Adrenal gland (tissue), 12 donors: ENCODE results near the gene ATP8A2. TPM values are rescaled to one million over a fixed set of nuclear protein-coding genes. Genes with fewer than 3 reads are reported as not detected.

Source experiments
- DNase-seq, 7 donors: peaks; one replicate each; pipeline ENCODE4 v3.0.0-alpha.2; 2019 to 2020
- H3K27ac ChIP-seq, 5 donors: fragments of 200-600 bp; sonication (generic) in 4 of 5; 1 replicate in 3 of 5; 2 replicates in 2 of 5; pipeline versions ENCODE4 v1.5.1 to v1.8.0; 2016 to 2020; ENCODE audit warnings: mild to moderate bottlenecking in 1 of 5
- H3K27me3 ChIP-seq: fragments of 200-600 bp; 2 replicates; pipeline ENCODE4 v1.8.0; 2021
- H3K36me3 ChIP-seq, 2 donors: fragments of 200-600 bp; replicated peaks in 1 of 2; 1 replicate in 1 of 2; 2 replicates in 1 of 2; pipeline versions ENCODE4 v1.5.1 to v1.8.0; 2018 to 2022
- H3K4me1 ChIP-seq, 2 donors: fragments of 200-600 bp; replicated peaks in 1 of 2; 1 replicate in 1 of 2; 2 replicates in 1 of 2; pipeline versions ENCODE4 v1.5.1 to v1.8.0; 2018 to 2021
- H3K4me3 ChIP-seq, 4 donors: fragments of 200-600 bp; sonication (generic) in 3 of 4; one replicate each; pipeline ENCODE4 v1.5.1; 2016 to 2018
- H3K9me3 ChIP-seq, 3 donors: fragments of 200-600 bp; sonication (generic) in 1 of 3; replicated peaks in 1 of 3; 1 replicate in 2 of 3; 2 replicates in 1 of 3; pipeline versions ENCODE4 v1.5.1 to v1.8.0; 2016 to 2021
- POLR2A ChIP-seq, 2 donors: fragments of 450-650 bp; IDR thresholded peaks; one replicate each; pipeline ENCODE4 v1.6.1; 2017; ENCODE audit warnings: antibody characterized with exemption in 2 of 2, mild to moderate bottlenecking in 2 of 2, moderate library complexity in 1 of 2
- whole genome bisulfite sequencing, 4 donors: extraction: QIAGEN DNeasy Blood & Tissue Kit in 2 of 4; methylation state at CpG; one replicate each; pipeline versions ENCODE4 v1.1.5 to v1.1.7; 2013 to 2017; 5-methylcytosine and 5-hydroxymethylcytosine counted together
- intact Hi-C, 2 donors: fragments of 100-400 bp; cut with DNase I; formaldehyde crosslinking; loops; one replicate each; pipeline versions ENCODE4 v1.14.1 to v1.15.0; 2022 to 2023
- polyA plus RNA-seq, 3 donors: library from polyadenylated mRNA; stranded (reverse); fragments of 200-250 nt in 2 of 3; fragments of 350-450 nt in 1 of 3; fragmentation: Illumina TruSeq in 1 of 3; extraction: RNeasy Lipid Tissue Mini Kit (QIAGEN cat#74804) in 1 of 3; gene quantifications; one replicate each; pipeline ENCODE4 v1.2.3, GENCODE V29; 2013 to 2014
- total RNA-seq, 9 donors: library from RNA; depleted of rRNA in 4 of 9; stranded (reverse); fragments of >200 nt in 4 of 9; fragments of 120-200 nt in 1 of 9; fragmentation: NEBNext Ultra II Directional in 1 of 9; extraction: Animal tissue kit (Norgen Biotek cat#: 25700) in 1 of 9; gene quantifications; one replicate each; pipeline versions ENCODE4 v1.1.0 to v1.2.4, GENCODE V29; 2013 to 2023
- TF ChIP-seq, protein P1 (sequence below), 6 experiments: fragments of 450-650 bp in 4 of 6; fragments of 200-600 bp in 2 of 6; sonication (generic) in 1 of 6; IDR thresholded peaks; 1 replicate in 5 of 6; 2 replicates in 1 of 6; pipeline versions ENCODE4 v1.5.1 to v1.8.0; 2016 to 2021; ENCODE audit warnings: antibody characterized with exemption in 6 of 6, mild to moderate bottlenecking in 2 of 6, moderate library complexity in 1 of 6
- donor health status: healthy with polysubstance abuse.
- donor health status: Bipolar disorder and iron deficiency.
- donor health status: DM: yes; HTN: yes; CAD: no.
- donor health status: DM: no; HTN: no; CAD: no.
- donor health status: DM: no; HTN: no; CAD: no.
- donor health status: DM: yes; HTN: yes; CAD: no.

ATP8A2 gene
- total and polyA plus RNA-seq, 12 donors: 0.77 to 14.0 (median 4.3) TPM

- WGBS, 4 donors: 58 to 75% (median 70%) methylated on average over 7 of the region's 7 CpGs
- intact Hi-C loops: no loop called here
- DNase-seq: no peak
Measured at GRCh38 chr13:25753976-25754375, 382.2 kb downstream of the ATP8A2 start.

GRCh38 chr13:25756251-25756650 is 384.5 kb downstream of the ATP8A2 start:
- WGBS, 4 donors: 91 to 95% (median 93%) methylated on average over 5 of the region's 5 CpGs
- Histone ChIP-seq H3K4me3 (no peak overlapping the region), H3K36me3 (no peaks in the 10 kb centered on the region), H3K27me3 (no peaks in the 10 kb centered on the region), H3K9me3 (no peaks in the 10 kb centered on the region), H3K4me1 (no peaks in the 10 kb centered on the region), H3K27ac (no peak overlapping the region)
- no peak for DNase-seq
- intact Hi-C loops: no loop called here
- no peak for TF ChIP-seq POLR2A (IDR thresholded peaks at IDR 0.05)
- TF ChIP-seq, protein P1, sequence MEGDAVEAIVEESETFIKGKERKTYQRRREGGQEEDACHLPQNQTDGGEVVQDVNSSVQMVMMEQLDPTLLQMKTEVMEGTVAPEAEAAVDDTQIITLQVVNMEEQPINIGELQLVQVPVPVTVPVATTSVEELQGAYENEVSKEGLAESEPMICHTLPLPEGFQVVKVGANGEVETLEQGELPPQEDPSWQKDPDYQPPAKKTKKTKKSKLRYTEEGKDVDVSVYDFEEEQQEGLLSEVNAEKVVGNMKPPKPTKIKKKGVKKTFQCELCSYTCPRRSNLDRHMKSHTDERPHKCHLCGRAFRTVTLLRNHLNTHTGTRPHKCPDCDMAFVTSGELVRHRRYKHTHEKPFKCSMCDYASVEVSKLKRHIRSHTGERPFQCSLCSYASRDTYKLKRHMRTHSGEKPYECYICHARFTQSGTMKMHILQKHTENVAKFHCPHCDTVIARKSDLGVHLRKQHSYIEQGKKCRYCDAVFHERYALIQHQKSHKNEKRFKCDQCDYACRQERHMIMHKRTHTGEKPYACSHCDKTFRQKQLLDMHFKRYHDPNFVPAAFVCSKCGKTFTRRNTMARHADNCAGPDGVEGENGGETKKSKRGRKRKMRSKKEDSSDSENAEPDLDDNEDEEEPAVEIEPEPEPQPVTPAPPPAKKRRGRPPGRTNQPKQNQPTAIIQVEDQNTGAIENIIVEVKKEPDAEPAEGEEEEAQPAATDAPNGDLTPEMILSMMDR (IDR thresholded peaks at IDR 0.05): no peak

More at GRCh38 chr13:25753976-25754375, 382.2 kb downstream of the ATP8A2 start:
- no peaks in the 10 kb centered on the region for H3K4me1 ChIP-seq
- H3K27me3 ChIP-seq: no peaks in the 10 kb centered on the region
- no peak for TF ChIP-seq POLR2A (IDR thresholded peaks at IDR 0.05)
- TF ChIP-seq, protein P1 (IDR thresholded peaks at IDR 0.05): no peak
- H3K27ac ChIP-seq: no peak overlapping the region
- no peaks in the 10 kb centered on the region for H3K9me3 ChIP-seq
- H3K4me3 ChIP-seq: no peak overlapping the region
- no peaks in the 10 kb centered on the region for H3K36me3 ChIP-seq

GRCh38 chr13:25756912-25757311 is 385.1 kb downstream of the ATP8A2 start:
- no peaks in the 10 kb centered on the region for H3K27me3 ChIP-seq
- WGBS, 4 donors: 89 to 90% (median 90%) methylated on average over 8 of the region's 8 CpGs
- intact Hi-C loops: no loop called here
- no peaks in the 10 kb centered on the region for H3K9me3 ChIP-seq
- H3K4me3 ChIP-seq: no peak overlapping the region
- no peak overlapping the region for H3K27ac ChIP-seq
- no peaks in the 10 kb centered on the region for H3K36me3 ChIP-seq
- TF ChIP-seq POLR2A (IDR thresholded peaks at IDR 0.05): no peak
- TF ChIP-seq, protein P1 (IDR thresholded peaks at IDR 0.05): no peak
- H3K4me1 ChIP-seq: no peaks in the 10 kb centered on the region
- no peak for DNase-seq

DNA sequence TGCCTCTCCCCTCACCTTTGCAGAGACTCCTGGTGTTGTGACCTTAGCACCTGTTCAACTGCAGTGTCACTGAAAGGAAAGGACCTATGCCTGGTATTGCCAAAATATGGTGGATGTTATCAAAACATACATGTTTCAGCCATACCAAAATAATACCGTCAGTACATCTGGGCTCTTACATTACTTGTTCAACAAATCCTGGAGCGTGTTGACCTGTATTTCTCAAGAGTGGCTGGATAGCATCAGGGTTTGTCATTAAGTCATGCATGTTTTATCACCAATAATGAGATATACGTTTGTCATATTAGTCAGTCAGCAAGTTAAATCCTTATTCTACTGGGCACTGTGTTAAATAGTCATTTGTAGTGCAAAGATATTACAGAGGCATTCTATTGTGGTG is 389.3 kb downstream of the ATP8A2 start:
- Histone ChIP-seq H3K27me3 (no peaks in the 10 kb centered on the region), H3K4me1 (no peaks in the 10 kb centered on the region), H3K27ac (no peak overlapping the region), H3K4me3 (no peak overlapping the region), H3K9me3 (no peaks in the 10 kb centered on the region), H3K36me3 (no peaks in the 10 kb centered on the region)
- TF ChIP-seq, protein P1 (IDR thresholded peaks at IDR 0.05): no peak
- no peak for TF ChIP-seq POLR2A (IDR thresholded peaks at IDR 0.05)
- no peak for DNase-seq
- intact Hi-C loops: no loop called here
- 71 to 87% (median 83%) methylated on average over 3 of the region's 3 CpGs for WGBS, 4 donors
